CD4-positive, alpha-beta T cell treated with Interleukin-12 subunit alpha and Interleukin-12 subunit beta, for 1 hour (primary cell): ENCODE results near the gene LRMDA.

Source experiments
- DNase-seq: peaks from one replicate; pipeline ENCODE4 v3.0.0-alpha.2; 2020

The LRMDA gene

GRCh38 chr10:76257816-76258215, 826.4 kb downstream of the LRMDA start:
- DNase-seq = no peak

- DNase-seq = no peak
These were observed 834.2 kb downstream of the LRMDA start for GRCh38 chr10:76265441-76266113.

GRCh38 chr10:76268530-76268929, 837.1 kb downstream of the LRMDA start:
- no peak for DNase-seq

- no peak for DNase-seq
These were observed 837.5 kb downstream of the LRMDA start for GRCh38 chr10:76268954-76269353.

GRCh38 chr10:76270464-76270863, 839.0 kb downstream of the LRMDA start:
- DNase-seq = no peak

- no peak for DNase-seq
These were observed 843.5 kb downstream of the LRMDA start for GRCh38 chr10:76274933-76275332.

GRCh38 chr10:76278811-76279460, 847.5 kb downstream of the LRMDA start:
- no peak for DNase-seq

GRCh38 chr10:76281659-76282058, 850.2 kb downstream of the LRMDA start:
- no peak for DNase-seq

GRCh38 chr10:76282061-76283025, 850.9 kb downstream of the LRMDA start:
- DNase-seq = no peak

GRCh38 chr10:76284351-76284750, 852.9 kb downstream of the LRMDA start:
- no peak for DNase-seq

- no peak for DNase-seq
These were observed 853.6 kb downstream of the LRMDA start for GRCh38 chr10:76285012-76285411.

GRCh38 chr10:76285515-76285914, 854.1 kb downstream of the LRMDA start:
- DNase-seq = no peak

- DNase-seq = no peak
These were observed 855.1 kb downstream of the LRMDA start for GRCh38 chr10:76286536-76286935.

- DNase-seq = no peak
These were observed 856.4 kb downstream of the LRMDA start for GRCh38 chr10:76287856-76288255.

- DNase-seq = no peak
These were observed 859.8 kb downstream of the LRMDA start for GRCh38 chr10:76291175-76291574.

GRCh38 chr10:76291885-76292284, 860.5 kb downstream of the LRMDA start:
- DNase-seq = no peak

- DNase-seq = no peak
These were observed 865.5 kb downstream of the LRMDA start for GRCh38 chr10:76296957-76297356.

- DNase-seq = no peak
These were observed 865.9 kb downstream of the LRMDA start for GRCh38 chr10:76297358-76297757.

- DNase-seq = no peak
These were observed 866.4 kb downstream of the LRMDA start for GRCh38 chr10:76297780-76298281.

- no peak for DNase-seq
These were observed 866.9 kb downstream of the LRMDA start for GRCh38 chr10:76298329-76298728.

GRCh38 chr10:76299501-76299900, 868.1 kb downstream of the LRMDA start:
- no peak for DNase-seq

GRCh38 chr10:76301211-76301610, 869.8 kb downstream of the LRMDA start:
- DNase-seq = no peak

GRCh38 chr10:76301950-76302349, 870.5 kb downstream of the LRMDA start:
- no peak for DNase-seq
